Stimulated activated CD4-positive, alpha-beta T cell treated with anti-CD3 and anti-CD28 coated beads, TNF-alpha, amount 100 ng/mL, for 48 hours (primary cell): ENCODE results near the gene UBN1.
"Not testable (repeated sequence)": the region's sequence is repeated elsewhere in the genome, so short reads cannot be mapped to it uniquely, and the experiment has no call there.

Experiments used
- DNase-seq, 3 donors: peaks; one replicate each; pipeline ENCODE4 v3.0.0-alpha.2; 2020; ENCODE audit warnings: low read depth in 3 of 3

Gene UBN1

DNA sequence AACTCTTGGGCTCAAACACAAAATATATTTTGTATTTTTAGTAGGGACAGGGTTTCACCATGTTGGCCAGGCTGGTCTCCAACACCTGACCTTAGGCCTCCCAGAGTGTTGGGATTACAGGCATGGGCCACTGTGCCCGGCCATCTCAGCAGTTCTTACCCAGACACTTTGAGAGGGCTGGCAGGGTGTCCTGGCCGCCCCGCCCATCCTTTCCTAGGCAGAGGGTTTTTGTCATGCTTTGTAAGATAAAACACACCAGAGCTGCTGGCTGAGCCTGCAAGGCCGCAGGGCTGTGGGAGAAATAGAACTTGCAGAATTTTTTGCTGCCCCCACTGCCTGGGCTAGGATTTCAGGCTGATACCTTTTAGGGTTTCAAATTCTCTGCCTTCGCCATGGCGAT is 80.9 kb downstream of the UBN1 start:
- no peak for DNase-seq

DNA sequence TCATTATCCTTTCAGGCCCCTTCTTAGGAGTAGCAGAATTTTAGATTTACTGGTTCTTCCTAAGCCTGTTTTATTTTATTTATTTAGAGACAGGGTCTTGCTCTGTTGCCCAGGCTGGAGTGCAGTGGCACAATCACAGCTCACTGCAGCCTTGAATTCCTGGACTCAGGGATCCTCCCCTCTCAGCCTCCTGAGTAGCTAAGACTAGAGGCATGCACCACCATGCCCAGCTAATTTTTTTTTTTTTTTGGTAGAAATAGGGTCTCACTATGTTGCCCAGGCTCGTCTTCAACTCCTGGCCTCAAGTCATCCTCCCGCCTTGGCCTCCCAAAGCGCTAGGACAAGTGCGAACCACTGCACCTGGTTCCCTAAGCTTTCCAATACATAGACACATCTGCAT is 82.3 kb downstream of the UBN1 start:
- not testable (repeated sequence) for DNase-seq

DNA sequence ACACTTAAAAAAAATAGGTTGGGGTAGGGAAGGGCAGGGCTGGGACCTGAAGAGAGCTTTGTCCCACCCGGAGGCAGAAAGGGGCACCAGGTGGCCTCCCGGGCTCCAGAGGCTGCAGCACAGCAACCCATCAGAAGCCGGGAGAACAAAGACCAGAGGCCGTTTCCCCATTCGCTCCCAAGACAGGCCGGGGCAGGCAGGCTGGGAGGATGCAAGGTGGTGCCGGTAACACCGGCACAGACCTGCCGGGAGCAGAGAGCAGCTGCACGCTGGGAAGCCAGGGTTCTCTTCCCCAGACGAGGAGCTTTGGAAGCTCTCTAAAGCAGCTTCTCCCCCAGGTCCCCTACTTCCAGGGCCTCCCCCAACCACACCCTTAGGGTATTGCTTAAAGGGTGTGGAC is 84.1 kb downstream of the UBN1 start:
- DNase-seq, result no peak
